Natural killer cell (primary cell): ENCODE data around the gene C2orf81. TPM values are rescaled to one million over a fixed set of nuclear protein-coding genes. Genes with fewer than 3 reads are reported as not detected.

Experiments used
- ATAC-seq, 3 donors: fragments of 150-1000 bp in 2 of 3; fragments of 200-7000 bp in 1 of 3; cut with Tn5 transposase; 1 replicate in 1 of 3; 2 replicates in 2 of 3; pipeline ENCODE4 v1.10.0; 2021; ENCODE audit warnings: mild to moderate bottlenecking in 2 of 3, moderate library complexity in 2 of 3
- DNase-seq, 2 donors: peaks; one replicate each; pipeline versions ENCODE4 v3.0.0 to v3.0.0-alpha.2; 2013 to 2021; ENCODE audit warnings: mixed read lengths in 1 of 2
- H3K27ac ChIP-seq: one replicate; pipeline ENCODE4 v1.5.1; 2013; ENCODE audit warnings: mild to moderate bottlenecking, low read length
- H3K27me3 ChIP-seq: one replicate; pipeline ENCODE4 v1.6.1; 2013; ENCODE audit warnings: low read length; ENCODE audit not compliant: control insufficient read depth, insufficient read depth
- H3K36me3 ChIP-seq: one replicate; pipeline ENCODE4 v1.6.1; 2013; ENCODE audit warnings: low read length; ENCODE audit not compliant: control insufficient read depth, insufficient read depth
- H3K4me1 ChIP-seq: one replicate; pipeline ENCODE4 v1.6.1; 2013; ENCODE audit warnings: low read length; ENCODE audit not compliant: control insufficient read depth, insufficient read depth
- H3K4me3 ChIP-seq: one replicate; pipeline ENCODE4 v1.5.1; 2013; ENCODE audit warnings: low read length
- H3K9me3 ChIP-seq: one replicate; pipeline ENCODE4 v1.6.1; 2013; ENCODE audit warnings: low read length; ENCODE audit not compliant: control insufficient read depth, insufficient read depth
- H3K27ac Mint-ChIP-seq, 2 donors: one replicate each; pipeline ENCODE4 v1.8.0; 2022; ENCODE audit warnings: mild to moderate bottlenecking in 2 of 2, mixed read lengths in 2 of 2, moderate library complexity in 1 of 2
- H3K27me3 Mint-ChIP-seq, 2 donors: one replicate each; pipeline ENCODE4 v1.8.0; 2022; ENCODE audit warnings: low read depth in 2 of 2, mixed read lengths in 2 of 2
- H3K36me3 Mint-ChIP-seq: one replicate; pipeline ENCODE4 v1.8.0; 2022; ENCODE audit warnings: mixed read lengths
- H3K4me1 Mint-ChIP-seq, 2 donors: one replicate each; pipeline ENCODE4 v1.8.0; 2022; ENCODE audit warnings: mixed read lengths in 2 of 2
- H3K4me3 Mint-ChIP-seq: one replicate; pipeline ENCODE4 v1.8.0; 2022; ENCODE audit warnings: mild to moderate bottlenecking, moderate library complexity, mixed read lengths
- H3K9me3 Mint-ChIP-seq, 2 donors: one replicate each; pipeline ENCODE4 v1.8.0; 2022; ENCODE audit warnings: mixed read lengths in 2 of 2
- WGBS: methylation state at CpG from one replicate; pipeline ENCODE4 v1.1.7; 2013; ENCODE audit warnings: missing lambda C conversion rate; ENCODE audit not compliant: insufficient coverage; 5-methylcytosine and 5-hydroxymethylcytosine counted together
- intact Hi-C: fragments of 100-400 bp; cut with micrococcal nuclease; formaldehyde crosslinking; loops from one replicate; pipeline ENCODE4 v1.14.2; 2022
- total RNA-seq, 4 donors: library from RNA; stranded (reverse); fragments of 120-200 nt in 1 of 4; gene quantifications; one replicate each; pipeline versions ENCODE4 v1.2.3 to v1.2.4, GENCODE V29; 2013 to 2022
- TF ChIP-seq, protein P1 (sequence below): fragments of 200-600 bp; IDR thresholded peaks from one replicate; pipeline ENCODE4 v1.8.0; 2022; ENCODE audit warnings: antibody characterized with exemption

Gene C2orf81
- total RNA-seq, 3 donors from 2014 or later (not counting 1 experiment from before 2014, with no cell fraction given) = 1.7 to 3.2 (median 1.7) TPM

DNA sequence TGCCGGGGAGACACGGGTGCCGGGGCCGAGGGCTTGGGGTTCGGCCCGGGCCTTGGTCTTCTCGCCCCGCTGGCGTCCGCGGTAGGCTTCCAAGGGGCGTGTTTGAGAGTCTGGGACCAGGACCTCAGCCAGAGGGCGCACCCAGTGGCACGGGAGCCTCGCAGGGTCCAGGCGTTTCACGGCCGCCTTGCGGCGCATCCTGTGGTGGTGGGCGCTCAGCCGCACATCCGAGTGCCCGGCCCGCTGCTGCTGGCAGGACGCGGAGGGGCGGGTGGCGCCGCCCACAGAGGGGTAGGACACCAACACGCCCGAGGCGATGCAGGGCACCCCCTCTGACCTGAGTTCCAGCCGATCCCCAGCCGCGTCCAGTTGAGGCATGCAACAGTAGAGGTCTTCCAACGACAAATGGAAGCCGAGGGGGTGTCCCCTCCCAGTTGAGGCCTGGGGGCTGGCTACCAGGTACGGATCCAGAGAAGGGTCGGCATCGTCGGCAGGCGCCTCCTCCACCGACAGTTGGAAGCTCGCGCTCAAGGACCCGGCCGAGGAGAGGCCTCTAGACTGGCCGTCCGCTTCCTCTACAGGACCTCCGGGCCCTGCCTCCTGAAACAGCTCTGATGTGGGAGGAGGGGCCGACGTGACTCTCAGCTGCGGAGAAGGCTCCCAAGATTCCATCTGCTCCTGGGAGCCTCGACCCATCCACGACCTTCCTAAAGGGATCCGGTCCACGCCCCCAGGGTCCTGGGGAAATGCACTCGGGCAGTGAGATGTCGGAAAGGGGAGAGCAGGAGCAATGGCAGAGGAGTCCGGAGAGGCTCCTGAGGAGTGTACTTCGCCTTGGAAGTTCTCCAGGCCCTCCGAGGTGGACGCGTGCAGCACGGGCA lies 6.3 kb downstream of the C2orf81 start:
- Histone ChIP-seq H3K4me3 (peak overlapping the region; percentile 47), H3K27me3 (no peaks in the 10 kb centered on the region), H3K4me1 (peaks cover 22% of the 10 kb centered on the region), H3K9me3 (no peaks in the 10 kb centered on the region), H3K36me3 (no peaks in the 10 kb centered on the region), H3K27ac (no peak overlapping the region)
- no peaks in the 10 kb centered on the region for H3K36me3 Mint-ChIP-seq
- 8% methylated on average over 66 of the region's 66 CpGs for WGBS
- ATAC-seq (peak; percentile 68 to 75 (median 75)), DNase-seq (peak; percentile 35 to 48)
- no peaks in the 10 kb centered on the region for H3K9me3 Mint-ChIP-seq
- peak overlapping the region in 1 of 2 donors; percentile 79 for H3K27ac Mint-ChIP-seq
- H3K4me3 Mint-ChIP-seq = peak overlapping the region; percentile 85
- TF ChIP-seq, protein P1, sequence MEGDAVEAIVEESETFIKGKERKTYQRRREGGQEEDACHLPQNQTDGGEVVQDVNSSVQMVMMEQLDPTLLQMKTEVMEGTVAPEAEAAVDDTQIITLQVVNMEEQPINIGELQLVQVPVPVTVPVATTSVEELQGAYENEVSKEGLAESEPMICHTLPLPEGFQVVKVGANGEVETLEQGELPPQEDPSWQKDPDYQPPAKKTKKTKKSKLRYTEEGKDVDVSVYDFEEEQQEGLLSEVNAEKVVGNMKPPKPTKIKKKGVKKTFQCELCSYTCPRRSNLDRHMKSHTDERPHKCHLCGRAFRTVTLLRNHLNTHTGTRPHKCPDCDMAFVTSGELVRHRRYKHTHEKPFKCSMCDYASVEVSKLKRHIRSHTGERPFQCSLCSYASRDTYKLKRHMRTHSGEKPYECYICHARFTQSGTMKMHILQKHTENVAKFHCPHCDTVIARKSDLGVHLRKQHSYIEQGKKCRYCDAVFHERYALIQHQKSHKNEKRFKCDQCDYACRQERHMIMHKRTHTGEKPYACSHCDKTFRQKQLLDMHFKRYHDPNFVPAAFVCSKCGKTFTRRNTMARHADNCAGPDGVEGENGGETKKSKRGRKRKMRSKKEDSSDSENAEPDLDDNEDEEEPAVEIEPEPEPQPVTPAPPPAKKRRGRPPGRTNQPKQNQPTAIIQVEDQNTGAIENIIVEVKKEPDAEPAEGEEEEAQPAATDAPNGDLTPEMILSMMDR = no peak
- H3K4me1 Mint-ChIP-seq = peaks cover 7 to 19% of the 10 kb centered on the region in 2 donors
- H3K27me3 Mint-ChIP-seq = peaks cover 0 to 7% of the 10 kb centered on the region in 2 donors
- intact Hi-C loops = no loop called here

DNA sequence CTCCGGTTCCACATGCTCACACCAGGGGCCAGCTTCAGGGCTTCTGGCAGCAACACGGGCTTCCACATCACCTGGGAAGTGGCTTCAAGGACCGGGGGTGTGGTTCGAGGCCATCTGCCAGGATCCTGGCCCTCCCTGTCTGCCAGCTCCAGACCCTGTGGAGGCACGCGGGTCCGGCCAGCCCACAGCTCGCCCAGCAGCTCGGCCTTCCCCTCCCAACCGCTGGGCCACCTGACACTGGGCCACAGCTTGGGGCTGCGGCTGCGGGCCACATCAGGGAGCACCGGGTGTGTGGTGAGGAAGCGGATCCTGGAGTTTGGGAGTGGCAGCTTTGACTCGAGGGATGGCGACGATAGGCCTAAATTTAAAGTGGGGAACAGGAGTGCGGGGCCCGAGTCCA lies 7.0 kb downstream of the C2orf81 start:
- H3K36me3 ChIP-seq = no peaks in the 10 kb centered on the region
- peaks cover under 1 to 9% of the 10 kb centered on the region in 2 donors for H3K27me3 Mint-ChIP-seq
- 83% methylated on average over 19 of the region's 19 CpGs for WGBS
- H3K27me3 ChIP-seq = no peaks in the 10 kb centered on the region
- H3K4me3 Mint-ChIP-seq = peak overlapping the region; percentile 85
- H3K4me1 Mint-ChIP-seq = peaks cover 5 to 18% of the 10 kb centered on the region in 2 donors
- no peak for ATAC-seq
- peak overlapping the region; percentile 47 for H3K4me3 ChIP-seq
- no peak for DNase-seq
- no peaks in the 10 kb centered on the region for H3K36me3 Mint-ChIP-seq
- H3K4me1 ChIP-seq = peaks cover 22% of the 10 kb centered on the region
- H3K9me3 Mint-ChIP-seq = no peaks in the 10 kb centered on the region
- no peak overlapping the region for H3K27ac ChIP-seq
- H3K9me3 ChIP-seq = no peaks in the 10 kb centered on the region
- TF ChIP-seq, protein P1 = no peak
- H3K27ac Mint-ChIP-seq = peak overlapping the region in 1 of 2 donors; percentile 79
- intact Hi-C loops = no loop called here

DNA sequence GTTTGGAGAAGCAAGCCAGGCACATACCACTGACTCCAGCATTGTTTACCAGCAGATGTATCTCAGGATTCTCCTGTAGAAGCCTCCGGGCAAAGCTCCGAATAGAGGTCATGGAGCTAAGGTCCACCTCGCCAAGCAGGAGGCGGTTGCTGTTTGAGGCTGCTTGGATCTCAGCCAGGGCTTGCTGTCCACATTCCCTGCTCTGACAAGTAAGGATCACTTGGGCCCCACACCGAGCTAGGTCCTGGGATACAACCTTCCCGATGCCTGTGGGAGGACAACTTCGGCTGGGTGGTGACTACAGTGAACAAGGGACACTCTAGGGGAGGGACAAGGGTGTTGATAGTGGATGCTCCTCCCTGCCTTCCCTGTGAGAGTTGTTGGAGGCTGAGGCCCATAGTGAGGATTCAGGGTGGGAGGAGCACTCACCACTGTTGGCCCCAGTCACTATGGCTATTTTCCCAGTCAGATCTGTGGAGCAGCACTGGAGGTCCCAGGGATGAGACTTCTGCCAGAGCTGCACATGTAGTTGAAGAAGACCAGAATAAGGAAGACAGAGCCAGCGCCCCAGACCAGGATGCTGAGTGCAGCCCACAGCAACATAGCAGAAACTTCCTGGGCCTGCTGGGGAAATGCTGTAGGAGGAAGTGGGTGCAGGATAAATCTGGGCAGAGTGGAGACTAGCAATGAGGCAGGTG lies 8.3 kb downstream of the C2orf81 start:
- Histone ChIP-seq H3K4me1 (peaks cover 22% of the 10 kb centered on the region), H3K9me3 (no peaks in the 10 kb centered on the region), H3K27me3 (no peaks in the 10 kb centered on the region), H3K4me3 (no peak overlapping the region), H3K36me3 (no peaks in the 10 kb centered on the region), H3K27ac (no peak overlapping the region)
- no peak for ATAC-seq
- TF ChIP-seq, protein P1 = no peak
- no peaks in the 10 kb centered on the region for H3K36me3 Mint-ChIP-seq
- H3K9me3 Mint-ChIP-seq = no peaks in the 10 kb centered on the region
- H3K4me3 Mint-ChIP-seq = peak overlapping the region; percentile 85
- peaks cover 5 to 18% of the 10 kb centered on the region in 2 donors for H3K4me1 Mint-ChIP-seq
- intact Hi-C loops = no loop called here
- H3K27ac Mint-ChIP-seq = no peak overlapping the region
- no peak for DNase-seq
- peaks cover 12% of the 10 kb centered on the region in 2 donors for H3K27me3 Mint-ChIP-seq
- 86% methylated on average over 8 of the region's 8 CpGs for WGBS
